DLD1 (cell line): Measurements from ENCODE around the gene EPS8L3.
"Not testable (repeated sequence)": the region's sequence is repeated elsewhere in the genome, so short reads cannot be mapped to it uniquely, and the experiment has no call there.

Source experiments
- in situ Hi-C: cut with HindIII; loops from 2 replicates; pipeline ENCODE4 v1.10.0; 2017; ENCODE audit warnings: low sequenced_read_pairs

EPS8L3 gene

GRCh38 chr1:109750241-109750882, 13.4 kb downstream of the EPS8L3 start:
- in situ Hi-C loops = loop anchor here (25.0 kb wide), 1 partner anchor 113 kb away; no protein-coding TSS in a partner anchor

- in situ Hi-C loops = no loop called here
Observed at GRCh38 chr1:109749221-109749620, 14.5 kb downstream of the EPS8L3 start.

- in situ Hi-C loops = not testable (repeated sequence)
Observed at GRCh38 chr1:109748311-109748710, 15.4 kb downstream of the EPS8L3 start.

- in situ Hi-C loops = no loop called here
Observed at GRCh38 chr1:109740615-109741373, 22.9 kb downstream of the EPS8L3 start, which contains the start of gene GSTM3. GSTM3 (minus strand) TSS chr1:109741038; CDS start chr1:109740287, 751 bp downstream.

- in situ Hi-C loops = no loop called here
Observed at GRCh38 chr1:109739738-109740614, 23.7 kb downstream of the EPS8L3 start.

GRCh38 chr1:109733236-109733870, 30.4 kb downstream of the EPS8L3 start:
- in situ Hi-C loops = no loop called here

GRCh38 chr1:109732390-109732881, 31.3 kb downstream of the EPS8L3 start:
- in situ Hi-C loops = no loop called here

- in situ Hi-C loops = no loop called here
Observed at GRCh38 chr1:109730666-109731065, 33.1 kb downstream of the EPS8L3 start.

GRCh38 chr1:109728870-109729269, 34.9 kb downstream of the EPS8L3 start:
- in situ Hi-C loops = no loop called here

GRCh38 chr1:109726728-109727373, 36.9 kb downstream of the EPS8L3 start:
- in situ Hi-C loops = no loop called here

- in situ Hi-C loops = no loop called here
Observed at GRCh38 chr1:109726007-109726406, 37.7 kb downstream of the EPS8L3 start.

GRCh38 chr1:109725510-109725909, 38.2 kb downstream of the EPS8L3 start:
- in situ Hi-C loops = no loop called here

GRCh38 chr1:109724933-109725332, 38.8 kb downstream of the EPS8L3 start:
- in situ Hi-C loops = no loop called here

- in situ Hi-C loops = no loop called here
Observed at GRCh38 chr1:109722908-109723691, 40.6 kb downstream of the EPS8L3 start.

- in situ Hi-C loops = no loop called here
Observed at GRCh38 chr1:109721971-109722370, 41.8 kb downstream of the EPS8L3 start.

- in situ Hi-C loops = no loop called here
Observed at GRCh38 chr1:109721042-109721441, 42.7 kb downstream of the EPS8L3 start.

- in situ Hi-C loops = no loop called here
Observed at GRCh38 chr1:109719337-109719837, 44.3 kb downstream of the EPS8L3 start.

- in situ Hi-C loops = no loop called here
Observed at GRCh38 chr1:109718495-109718894, 45.2 kb downstream of the EPS8L3 start.

GRCh38 chr1:109717729-109718128, 46.0 kb downstream of the EPS8L3 start:
- in situ Hi-C loops = no loop called here
